Ovary (tissue), 10 donors: ENCODE measurements around the gene TLR3. TPM values are rescaled to one million over a fixed set of nuclear protein-coding genes. Genes with fewer than 3 reads are reported as not detected.
A peak's percentile ranks its signal among the peaks of the same experiment; 100 is the strongest.

Experiments used
- DNase-seq, 5 donors: peaks; one replicate each; pipeline ENCODE4 v3.0.0-alpha.2; 2019 to 2020
- H3K27ac ChIP-seq, 2 donors: fragments of 200-600 bp; one replicate each; pipeline versions ENCODE4 v1.5.1 to v1.8.0; 2019 to 2022
- H3K27me3 ChIP-seq: fragments of 200-600 bp; one replicate; pipeline ENCODE4 v1.8.0; 2022
- H3K36me3 ChIP-seq: fragments of 200-600 bp; sonication (generic); one replicate; pipeline ENCODE4 v1.5.1; 2019
- H3K4me1 ChIP-seq: one replicate; pipeline ENCODE4 v1.8.1; 2013; ENCODE audit warnings: mild to moderate bottlenecking, moderate library complexity; ENCODE audit not compliant: insufficient read depth
- H3K4me3 ChIP-seq: fragments of 200-600 bp; sonication (generic); one replicate; pipeline ENCODE4 v1.5.1; 2017
- H3K9me3 ChIP-seq, 2 donors: fragments of 200-600 bp in 1 of 2; sonication (generic) in 1 of 2; one replicate each; pipeline versions ENCODE4 v1.5.1 to v1.8.1; 2013 to 2019; ENCODE audit warnings: mild to moderate bottlenecking in 1 of 2, moderate library complexity in 1 of 2
- CTCF ChIP-seq, 3 donors: fragments of 450-650 bp in 2 of 3; fragments of 200-600 bp in 1 of 3; IDR thresholded peaks; one replicate each; pipeline versions ENCODE4 v1.5.1 to v1.8.0; 2016 to 2022; ENCODE audit warnings: antibody characterized with exemption in 3 of 3, mild to moderate bottlenecking in 1 of 3
- EP300 ChIP-seq: sonication (generic); formaldehyde crosslinking; IDR thresholded peaks from one replicate; pipeline ENCODE4 v1.6.1; 2017; ENCODE audit warnings: antibody characterized with exemption
- POLR2A ChIP-seq: fragments of 450-650 bp; IDR thresholded peaks from one replicate; pipeline ENCODE4 v1.6.1; 2017; ENCODE audit warnings: antibody characterized with exemption, mild to moderate bottlenecking, moderate library complexity
- WGBS, 3 donors: extraction: QIAGEN DNeasy Blood & Tissue Kit in 1 of 3; methylation state at CpG; one replicate each; pipeline versions ENCODE4 v1.1.5 to v1.1.7; 2013 to 2017; 5-methylcytosine and 5-hydroxymethylcytosine counted together
- intact Hi-C, 4 donors: fragments of 100-400 bp; cut with DNase I; formaldehyde crosslinking; loops; one replicate each; pipeline versions ENCODE4 v1.11.0 to v1.15.1; 2022 to 2023
- long read RNA-seq, 3 donors: library from polyadenylated mRNA in 2 of 3; unstranded in 2 of 3; transcript quantifications; one replicate each; pipeline ENCODE4 v2.0.0 and lab custom pipeline, GENCODE V29; 2021 to 2026
- polyA plus RNA-seq, 2 donors: library from polyadenylated mRNA; stranded (reverse); fragments of 200-250 nt in 1 of 2; fragments of 350-450 nt in 1 of 2; fragmentation: Illumina TruSeq in 1 of 2; extraction: RNeasy Lipid Tissue Mini Kit (QIAGEN cat#74804) in 1 of 2; gene quantifications; one replicate each; pipeline ENCODE4 v1.2.3, GENCODE V29; 2013 to 2014
- total RNA-seq, 7 donors: library from RNA; depleted of rRNA in 2 of 7; stranded (reverse); fragments of >200 nt in 2 of 7; fragmentation: NEBNext Ultra II Directional in 3 of 7; extraction: Animal tissue kit (Norgen Biotek cat#: 25700) in 3 of 7; gene quantifications; one replicate each; pipeline versions ENCODE4 v1.1.0 to v1.2.4, GENCODE V29; 2016 to 2023
- donor health status: DM: no; HTN: no; CAD: no; lungs with moderate emphysema.
- donor health status: DM: no; HTN: no; CAD: no.
- donor health status: Bipolar disorder and iron deficiency.
- donor health status: DM: yes; HTN: yes; CAD: no.
- donor health status: DM: no; HTN: no; CAD: no.
- donor health status: DM: yes; HTN: yes; CAD: no.

TLR3 gene
- total RNA-seq (10 to 100 TPM in 3 of 7 donors, 1 to 10 TPM in 4; 5.1 to 14.8 (median 9.4) TPM), polyA plus RNA-seq (10 to 100 TPM in 1 of 2 donors, 1 to 10 TPM in 1; 2.2 to 12.2 TPM)
- long read RNA-seq, donor 1, full-length matches to known transcripts = 1 of 1 reads
- long read RNA-seq, donor 1, partial matches to known transcripts = 0 of 1 reads
- long read RNA-seq, donor 1, other reads (novel, unspliced or antisense) = 0 of 1 reads
- long read RNA-seq, donor 2 = 0 reads
- long read RNA-seq, donor 3, full-length matches to known transcripts = 12 of 14 reads
- long read RNA-seq, donor 3, partial matches to known transcripts = 0 of 14 reads
- long read RNA-seq, donor 3, other reads (novel, unspliced or antisense) = 2 of 14 reads

- Histone ChIP-seq H3K9me3 (no peaks in the 10 kb centered on the region), H3K27ac (peak within 1 kb of the TSS in 1 of 2 donors; percentile 67), H3K4me1 (peaks cover 3% of the 10 kb centered on the region), H3K36me3 (no peaks in the 10 kb centered on the region), H3K4me3 (peak within 1 kb of the TSS; percentile 59), H3K27me3 (no peaks in the 10 kb centered on the region)
- no peak for DNase-seq
- intact Hi-C loops = loop anchor here in 1 of 4 donors (10.0 kb wide), 1 partner anchor 66 kb away; no protein-coding TSS in a partner anchor
- WGBS, 3 donors = 0 to 1% (median 1%) methylated on average over 12 of the region's 12 CpGs
- TF ChIP-seq CTCF (IDR thresholded peaks at IDR 0.05) (no peak), EP300 (no peak), POLR2A (no peak)
Measured at GRCh38 chr4:186068581-186069348, at the start of gene TLR3. TSS of gene TLR3 (plus strand) at chr4:186069156. CDS start at chr4:186076620, 7,464 bp downstream.

GRCh38 chr4:186019269-186019668, 49.7 kb upstream of the TLR3 start:
- TF ChIP-seq EP300 (no peak), POLR2A (no peak), CTCF (IDR thresholded peaks at IDR 0.05) (no peak)
- intact Hi-C loops = no loop called here
- no peaks in the 10 kb centered on the region for H3K9me3 ChIP-seq
- peaks cover 2% of the 10 kb centered on the region for H3K4me1 ChIP-seq
- H3K27me3 ChIP-seq = no peaks in the 10 kb centered on the region
- no peak overlapping the region for H3K27ac ChIP-seq
- no peak for DNase-seq
- H3K36me3 ChIP-seq = no peaks in the 10 kb centered on the region
- no peak overlapping the region for H3K4me3 ChIP-seq

GRCh38 chr4:186020106-186020792, 48.7 kb upstream of the TLR3 start:
- H3K36me3 ChIP-seq = no peaks in the 10 kb centered on the region
- peaks cover 3% of the 10 kb centered on the region for H3K4me1 ChIP-seq
- 97% methylated on average over 17 of the region's 17 CpGs for WGBS, 3 donors
- no peaks in the 10 kb centered on the region for H3K9me3 ChIP-seq
- no peak for TF ChIP-seq EP300
- no peak for TF ChIP-seq CTCF (IDR thresholded peaks at IDR 0.05)
- no peak for TF ChIP-seq POLR2A
- intact Hi-C loops = loop anchor here (5.0 to 10.0 kb wide), 3 partner anchors 383 to 825 kb away; no protein-coding TSS in a partner anchor
- DNase-seq = no peak
- no peaks in the 10 kb centered on the region for H3K27me3 ChIP-seq
- no peak overlapping the region for H3K27ac ChIP-seq
- H3K4me3 ChIP-seq = no peak overlapping the region

GRCh38 chr4:186020793-186021407, 48.1 kb upstream of the TLR3 start:
- no peak for DNase-seq
- WGBS, 3 donors = 56 to 64% (median 56%) methylated on average over 15 of the region's 15 CpGs
- no peaks in the 10 kb centered on the region for H3K27me3 ChIP-seq
- H3K4me3 ChIP-seq = no peak overlapping the region
- H3K9me3 ChIP-seq = no peaks in the 10 kb centered on the region
- no peak overlapping the region for H3K27ac ChIP-seq
- peaks cover 3% of the 10 kb centered on the region for H3K4me1 ChIP-seq
- TF ChIP-seq POLR2A (no peak), EP300 (no peak), CTCF (IDR thresholded peaks at IDR 0.05) (no peak)
- intact Hi-C loops = loop anchor here (5.0 to 10.0 kb wide), 3 partner anchors 384 to 826 kb away; no protein-coding TSS in a partner anchor
- no peaks in the 10 kb centered on the region for H3K36me3 ChIP-seq
